Liver (tissue), 9 donors: Measurements from ENCODE around the gene HSP90AB1. TPM values are rescaled to one million over a fixed set of nuclear protein-coding genes. Genes with fewer than 3 reads are reported as not detected.

Experiments
- DNase-seq: peaks from one replicate; pipeline ENCODE4 v3.0.0-alpha.2; 2017; ENCODE audit warnings: low spot score
- H3K27ac ChIP-seq, 2 donors: one replicate each; pipeline ENCODE4 v1.7.0; 2013; ENCODE audit warnings: inconsistent platforms in 2 of 2, low read length in 2 of 2, control low read depth in 1 of 2, low read depth in 1 of 2, mild to moderate bottlenecking in 1 of 2
- H3K27me3 ChIP-seq, 4 donors: one replicate each; pipeline versions ENCODE4 v1.6.1 to v1.7.0; 2013; ENCODE audit warnings: low read length in 3 of 4, inconsistent platforms in 1 of 4, mild to moderate bottlenecking in 1 of 4, moderate library complexity in 1 of 4; ENCODE audit not compliant: control insufficient read depth in 4 of 4, insufficient read depth in 4 of 4
- H3K36me3 ChIP-seq, 4 donors: one replicate each; pipeline versions ENCODE4 v1.6.1 to v1.7.0; 2013; ENCODE audit warnings: low read length in 3 of 4, mild to moderate bottlenecking in 3 of 4, low read depth in 1 of 4, moderate library complexity in 1 of 4; ENCODE audit not compliant: control insufficient read depth in 4 of 4, insufficient read depth in 3 of 4
- H3K4me1 ChIP-seq, 4 donors: one replicate each; pipeline versions ENCODE4 v1.6.1 to v1.7.0; 2013; ENCODE audit warnings: low read length in 3 of 4, mild to moderate bottlenecking in 3 of 4, moderate library complexity in 1 of 4; ENCODE audit not compliant: control insufficient read depth in 4 of 4, insufficient read depth in 4 of 4
- H3K4me3 ChIP-seq, 3 donors: one replicate each; pipeline versions ENCODE4 v1.6.1 to v1.7.0; 2013; ENCODE audit warnings: low read length in 3 of 3, control low read depth in 1 of 3, low read depth in 1 of 3, mild to moderate bottlenecking in 1 of 3
- H3K9ac ChIP-seq, 2 donors: one replicate each; pipeline ENCODE4 v1.7.0; 2013; ENCODE audit warnings: low read length in 2 of 2, mild to moderate bottlenecking in 2 of 2, moderate library complexity in 2 of 2, control low read depth in 1 of 2, low read depth in 1 of 2
- H3K9me3 ChIP-seq, 4 donors: one replicate each; pipeline versions ENCODE4 v1.6.1 to v1.7.0; 2013; ENCODE audit warnings: low read length in 3 of 4; ENCODE audit not compliant: control insufficient read depth in 4 of 4
- ATF3 ChIP-seq: IDR thresholded peaks from 2 replicates; pipeline ENCODE4 v1.6.1; 2016; ENCODE audit warnings: antibody characterized with exemption
- CTCF ChIP-seq: fragments of 150-350 bp; IDR thresholded peaks from 2 replicates; pipeline ENCODE4 v1.5.1; 2017; ENCODE audit warnings: improper control_type of control experiment, low read depth, low read length; ENCODE audit not compliant: missing input control
- EGR1 ChIP-seq, 2 donors: IDR thresholded peaks; 2 replicates each; pipeline ENCODE4 v1.6.1; 2016 to 2018; ENCODE audit warnings: antibody characterized with exemption in 2 of 2, low read depth in 2 of 2
- FOXA1 ChIP-seq: IDR thresholded peaks from 2 replicates; pipeline ENCODE4 v1.6.1; 2016; ENCODE audit warnings: antibody characterized with exemption
- FOXA2 ChIP-seq: IDR thresholded peaks from 2 replicates; pipeline ENCODE4 v1.6.1; 2016; ENCODE audit warnings: antibody characterized with exemption
- GABPA ChIP-seq, 2 donors: IDR thresholded peaks in 1 of 2; conservative IDR thresholded peaks in 1 of 2; 2 replicates each; pipeline ENCODE4 v1.6.1; 2016; ENCODE audit warnings: antibody characterized with exemption in 2 of 2, mild to moderate bottlenecking in 1 of 2, moderate library complexity in 1 of 2
- HNF4A ChIP-seq, 2 donors: conservative IDR thresholded peaks; 2 replicates each; pipeline ENCODE4 v1.6.1; 2016; ENCODE audit warnings: antibody characterized with exemption in 2 of 2, mild to moderate bottlenecking in 2 of 2
- HNF4G ChIP-seq: IDR thresholded peaks from 2 replicates; pipeline ENCODE4 v1.6.1; 2016; ENCODE audit warnings: antibody characterized with exemption
- JUND ChIP-seq, 2 donors: IDR thresholded peaks; 2 replicates each; pipeline ENCODE4 v1.6.1; 2016; ENCODE audit warnings: antibody characterized with exemption in 2 of 2
- MAX ChIP-seq: IDR thresholded peaks from 2 replicates; pipeline ENCODE4 v1.6.1; 2016; ENCODE audit warnings: antibody characterized with exemption
- NR2F2 ChIP-seq: IDR thresholded peaks from 2 replicates; pipeline ENCODE4 v1.6.1; 2016; ENCODE audit warnings: antibody characterized with exemption
- RAD21 ChIP-seq, 2 donors: IDR thresholded peaks; 2 replicates each; pipeline ENCODE4 v1.6.1; 2016; ENCODE audit warnings: antibody characterized with exemption in 2 of 2, mild to moderate bottlenecking in 2 of 2
- REST ChIP-seq: IDR thresholded peaks from 2 replicates; pipeline ENCODE4 v1.6.1; 2016; ENCODE audit warnings: antibody characterized with exemption, mild to moderate bottlenecking
- RXRA ChIP-seq, 2 donors: IDR thresholded peaks; 2 replicates each; pipeline ENCODE4 v1.6.1; 2017 to 2018; ENCODE audit warnings: antibody characterized with exemption in 2 of 2, mild to moderate bottlenecking in 1 of 2
- SP1 ChIP-seq: IDR thresholded peaks from 2 replicates; pipeline ENCODE4 v1.6.1; 2018; ENCODE audit warnings: antibody characterized with exemption, mild to moderate bottlenecking
- TAF1 ChIP-seq: conservative IDR thresholded peaks from 2 replicates; pipeline ENCODE4 v1.6.1; 2016; ENCODE audit warnings: antibody characterized with exemption, mild to moderate bottlenecking
- YY1 ChIP-seq: IDR thresholded peaks from 2 replicates; pipeline ENCODE4 v1.6.1; 2016; ENCODE audit warnings: antibody characterized with exemption, mild to moderate bottlenecking
- ZBTB33 ChIP-seq: IDR thresholded peaks from 2 replicates; pipeline ENCODE4 v1.6.1; 2016; ENCODE audit warnings: antibody characterized with exemption
- WGBS: extraction: QIAGEN DNeasy Blood & Tissue Kit; methylation state at CpG from one replicate; pipeline ENCODE4 v1.1.7; 2013; 5-methylcytosine and 5-hydroxymethylcytosine counted together
- polyA plus RNA-seq, 2 donors: library from polyadenylated mRNA; stranded (reverse) in 1 of 2; unstranded in 1 of 2; fragments of 200-250 nt in 1 of 2; fragments of >200 nt in 1 of 2; fragmentation: Nextera tagmentation in 1 of 2; extraction: Ambion mirVana in 1 of 2; gene quantifications; one replicate each; pipeline versions ENCODE4 v1.2.1 to v1.2.3, GENCODE V29; 2013 to 2015
- total RNA-seq, 2 donors: library from RNA; depleted of rRNA; stranded (reverse); fragments of >200 nt; gene quantifications; one replicate each; pipeline ENCODE4 v1.2.3, GENCODE V29; 2014
- donor health status: healthy.
- donor health status: healthy.
- donor health status: healthy.
- donor health status: healthy.
- donor health status: healthy.

Gene HSP90AB1
- total and polyA plus RNA-seq, 4 donors = 129 to 281 (median 203) TPM

GRCh38 chr6:44228836-44229235, 18.1 kb upstream of the HSP90AB1 start:
- peak overlapping the region; percentile 69 to 75 for H3K27ac ChIP-seq

GRCh38 chr6:44229376-44230033, 17.4 kb upstream of the HSP90AB1 start:
- 49% methylated on average over 11 of the region's 11 CpGs for WGBS
- no peak overlapping the region for H3K9ac ChIP-seq
- H3K36me3 ChIP-seq = peaks cover 0 to 4% (median 2%) of the 10 kb centered on the region in 4 donors
- H3K27me3 ChIP-seq = no peaks in the 10 kb centered on the region
- peak overlapping the region; percentile 69 to 75 for H3K27ac ChIP-seq
- no peaks in the 10 kb centered on the region for H3K9me3 ChIP-seq
- TF ChIP-seq HNF4A (conservative IDR thresholded peaks at IDR 0.05) (peak; percentile 63 to 79), SP1 (peak; percentile 76), RAD21 (IDR thresholded peaks at IDR 0.05) (peak; percentile 26 to 41), HNF4G (no peak), JUND (IDR thresholded peaks at IDR 0.05) (peak in 1 of 2 donors; percentile 54), TAF1 (no peak), CTCF (no peak), NR2F2 (no peak), REST (peak; percentile 29), ATF3 (peak; percentile 26), FOXA1 (no peak), EGR1 (IDR thresholded peaks at IDR 0.05; ENCODE audit: low read depth in 2 of 2) (peak in 1 of 2 donors; percentile 16), YY1 (peak; percentile 75), GABPA (IDR thresholded peaks at IDR 0.05 in 1 of 2, conservative IDR thresholded peaks at IDR 0.05 in 1 of 2) (no peak), MAX (peak; percentile 49), FOXA2 (no peak), ZBTB33 (peak; percentile 42), RXRA (IDR thresholded peaks at IDR 0.05) (peak; percentile 89 to 92)
- peaks cover 42 to 92% (median 81%) of the 10 kb centered on the region in 4 donors for H3K4me1 ChIP-seq
- no peak for DNase-seq
- no peak overlapping the region for H3K4me3 ChIP-seq

More at GRCh38 chr6:44228836-44229235, 18.1 kb upstream of the HSP90AB1 start:
- Histone ChIP-seq H3K36me3 (peaks cover 0 to 4% (median 2%) of the 10 kb centered on the region in 4 donors), H3K4me3 (no peak overlapping the region), H3K27me3 (no peaks in the 10 kb centered on the region), H3K4me1 (peaks cover 43 to 92% (median 81%) of the 10 kb centered on the region in 4 donors), H3K9me3 (no peaks in the 10 kb centered on the region), H3K9ac (peak overlapping the region in 1 of 2 donors; percentile 14)
- WGBS = 35% methylated on average over 5 of the region's 5 CpGs
- TF ChIP-seq SP1 (no peak), NR2F2 (peak; percentile 7)
- DNase-seq = no peak
